Hematopoietic multipotent progenitor cell treated with erythropoietin and hydrocortisone succinate and interleukin-3 and kit ligand, for 4 days (in vitro differentiated cells): ENCODE results near the gene TMEM79.

Source experiments
- DNase-seq: peaks from one replicate; pipeline ENCODE4 v3.0.0-alpha.2; 2015

TMEM79 gene

DNA sequence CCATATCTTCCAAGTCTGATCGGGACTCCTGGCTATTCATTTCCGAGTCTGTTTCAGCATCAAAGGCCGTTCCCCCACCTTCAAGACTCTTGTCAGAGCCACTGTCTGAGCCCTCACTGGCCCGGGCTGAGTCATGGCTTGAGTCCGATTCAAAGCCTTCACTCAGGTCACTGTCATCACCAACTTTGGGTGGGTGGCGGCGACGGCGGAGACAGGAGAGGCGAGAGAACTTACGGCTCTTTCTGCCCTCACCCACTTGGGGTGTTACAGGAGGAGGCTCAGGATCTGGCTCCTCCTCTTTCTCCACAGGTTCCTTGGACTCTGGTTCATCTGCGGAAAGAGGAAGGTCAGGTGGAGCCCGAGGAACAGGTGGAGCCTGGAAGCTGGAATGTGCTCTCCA, 18.1 kb upstream of the TMEM79 start:
- no peak for DNase-seq

DNA sequence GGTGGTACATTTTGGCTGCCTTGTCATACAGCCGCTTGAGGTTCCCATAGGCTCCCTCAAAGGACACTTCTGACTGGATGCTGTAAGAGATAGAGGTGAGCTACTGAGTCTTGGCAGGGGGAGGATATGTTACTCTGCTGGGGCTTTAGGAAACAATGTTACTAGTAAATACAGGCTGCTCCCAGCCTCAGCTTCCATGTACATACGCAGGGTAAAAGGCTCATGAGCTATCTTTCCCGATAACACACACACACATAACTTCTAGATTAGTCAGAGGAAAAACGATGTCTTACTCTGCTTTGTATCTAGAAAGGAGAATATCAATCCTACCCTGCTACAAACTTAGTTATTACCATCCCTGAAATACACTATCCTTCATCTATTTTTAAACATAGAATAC, 15.8 kb upstream of the TMEM79 start:
- DNase-seq: no peak

DNA sequence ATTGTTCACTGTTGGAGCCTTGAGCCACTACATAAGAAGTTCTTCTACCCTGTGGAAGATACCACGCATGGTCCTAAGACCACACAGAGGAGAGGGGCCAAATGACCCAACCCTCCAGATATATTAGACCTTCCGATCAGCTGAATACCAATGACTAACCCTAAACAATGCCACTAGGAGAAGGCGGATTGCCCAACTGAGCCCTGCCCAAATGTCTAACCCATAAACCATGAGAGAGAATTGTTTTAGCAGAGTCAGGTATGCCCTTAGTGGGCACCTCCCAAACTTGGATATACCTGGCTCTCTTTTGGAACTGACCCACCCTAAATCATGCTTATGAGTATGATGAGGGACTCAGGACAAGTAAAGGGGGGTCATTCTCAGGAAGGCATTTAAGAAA, 13.8 kb upstream of the TMEM79 start:
- DNase-seq: no peak

DNA sequence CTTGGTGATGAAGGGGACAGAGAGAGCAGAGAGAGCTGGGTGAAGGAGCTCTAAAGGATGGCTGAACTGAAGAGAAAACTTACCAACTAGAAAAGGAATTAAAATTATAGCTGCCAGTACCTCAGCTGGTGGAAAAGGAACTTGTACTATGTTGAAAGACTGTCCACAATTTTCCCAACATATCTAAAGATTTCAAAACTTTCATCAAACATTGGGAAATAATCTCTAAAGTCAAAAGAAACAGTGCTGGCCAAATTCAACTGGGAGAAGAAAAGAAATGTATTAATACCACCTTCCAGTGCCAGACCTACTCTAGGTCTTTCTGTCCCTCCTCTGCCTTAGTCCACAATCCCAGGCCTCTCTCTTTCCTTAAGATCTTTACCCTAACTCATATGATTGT, 7.6 kb upstream of the TMEM79 start:
- DNase-seq: peak; percentile 59

DNA sequence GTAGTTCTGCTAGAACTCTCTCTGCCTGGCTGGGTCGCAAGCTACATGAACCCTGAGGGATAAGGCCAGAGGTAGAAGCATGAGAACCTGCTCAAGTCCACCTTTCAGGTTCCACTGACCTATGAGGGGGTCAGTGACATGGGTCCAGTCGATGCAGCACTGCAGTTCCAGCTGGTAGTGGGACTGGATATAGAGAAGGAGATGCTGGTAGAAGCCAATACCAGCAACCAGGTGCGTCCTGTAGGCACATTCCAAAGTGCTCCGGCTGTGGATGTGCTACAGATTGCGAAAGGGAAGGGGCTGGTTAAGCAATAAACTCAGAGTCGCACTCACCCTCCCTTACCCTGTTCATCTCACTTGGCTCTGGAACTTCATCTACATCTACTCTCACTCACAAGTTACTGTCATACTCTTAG, 7.2 kb upstream of the TMEM79 start:
- DNase-seq: peak; percentile 58

DNA sequence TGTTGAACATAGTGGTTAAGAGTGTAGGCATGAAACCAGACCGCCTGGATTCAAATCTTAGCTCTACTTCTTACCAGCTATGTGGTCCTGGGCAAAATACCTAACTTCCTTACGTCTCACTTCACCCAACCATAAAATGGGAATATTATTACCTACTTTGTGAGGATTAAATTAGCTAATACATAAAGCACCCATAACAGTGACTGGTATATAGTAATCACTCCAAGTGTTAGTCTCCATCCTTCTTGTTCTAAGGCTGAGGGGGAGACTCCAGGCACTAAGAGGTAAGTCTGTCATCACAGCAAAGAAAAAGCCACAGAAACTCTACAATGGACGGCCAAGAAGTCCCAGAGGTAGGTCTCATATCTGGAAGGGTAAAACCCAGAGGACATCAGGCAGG, 4.3 kb upstream of the TMEM79 start:
- no peak for DNase-seq

DNA sequence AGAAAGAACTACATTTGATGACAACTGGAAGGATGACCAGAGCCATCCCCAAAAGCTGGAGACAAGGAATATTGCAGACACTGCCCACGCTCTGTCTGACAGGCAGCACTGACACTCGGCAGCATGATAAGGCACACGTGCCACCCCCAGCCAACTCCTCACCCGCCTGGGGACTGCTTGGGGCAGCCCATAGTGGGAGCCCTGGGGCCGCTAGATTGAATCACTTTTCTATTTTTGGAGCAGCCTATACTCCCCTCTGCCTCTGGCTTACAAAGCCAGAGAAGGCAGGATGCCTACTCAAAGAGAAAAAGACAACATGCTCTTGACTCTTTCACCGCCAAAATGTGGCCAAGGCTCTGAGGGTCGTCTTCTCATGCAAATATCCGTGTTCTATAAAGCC, 2.8 kb upstream of the TMEM79 start:
- DNase-seq: peak; percentile 89

DNA sequence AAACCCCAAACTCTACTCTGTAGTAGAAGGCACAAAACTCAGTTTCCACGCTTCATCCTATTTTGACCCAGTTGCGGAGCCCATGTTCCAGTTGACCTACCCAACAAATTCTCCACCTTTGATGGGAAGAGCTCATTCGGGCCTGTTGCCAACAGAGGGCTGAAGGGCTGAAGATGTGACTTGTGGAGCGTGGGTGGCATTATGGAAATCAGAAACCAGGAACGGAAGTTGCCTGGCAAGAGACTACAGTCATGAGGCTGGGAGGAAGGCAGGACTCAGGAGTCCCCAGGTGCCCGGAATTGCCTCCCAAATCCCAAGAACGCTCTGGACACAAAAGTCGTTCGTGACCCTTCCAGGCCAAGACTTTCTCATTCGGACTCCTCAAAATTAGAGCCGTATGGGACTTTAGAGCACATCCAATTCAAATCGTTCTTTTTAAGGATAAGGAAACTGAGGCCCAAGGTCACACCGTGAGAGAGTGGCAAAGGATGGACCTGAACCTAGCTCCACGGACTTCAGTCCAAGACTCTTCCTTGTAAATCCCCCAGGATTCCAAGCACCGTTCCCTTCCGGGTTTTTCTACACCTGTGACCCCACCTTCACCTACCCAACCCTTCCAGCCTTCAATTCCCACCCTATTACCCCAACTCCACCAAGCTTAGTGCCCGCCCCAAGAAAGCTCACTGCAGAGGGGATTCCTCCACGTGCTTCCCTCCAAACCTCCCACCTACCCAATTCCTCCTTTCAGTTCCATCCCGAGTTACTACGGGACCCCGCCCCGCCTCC, 2.2 kb upstream of the TMEM79 start:
- DNase-seq: peak; percentile 44

DNA sequence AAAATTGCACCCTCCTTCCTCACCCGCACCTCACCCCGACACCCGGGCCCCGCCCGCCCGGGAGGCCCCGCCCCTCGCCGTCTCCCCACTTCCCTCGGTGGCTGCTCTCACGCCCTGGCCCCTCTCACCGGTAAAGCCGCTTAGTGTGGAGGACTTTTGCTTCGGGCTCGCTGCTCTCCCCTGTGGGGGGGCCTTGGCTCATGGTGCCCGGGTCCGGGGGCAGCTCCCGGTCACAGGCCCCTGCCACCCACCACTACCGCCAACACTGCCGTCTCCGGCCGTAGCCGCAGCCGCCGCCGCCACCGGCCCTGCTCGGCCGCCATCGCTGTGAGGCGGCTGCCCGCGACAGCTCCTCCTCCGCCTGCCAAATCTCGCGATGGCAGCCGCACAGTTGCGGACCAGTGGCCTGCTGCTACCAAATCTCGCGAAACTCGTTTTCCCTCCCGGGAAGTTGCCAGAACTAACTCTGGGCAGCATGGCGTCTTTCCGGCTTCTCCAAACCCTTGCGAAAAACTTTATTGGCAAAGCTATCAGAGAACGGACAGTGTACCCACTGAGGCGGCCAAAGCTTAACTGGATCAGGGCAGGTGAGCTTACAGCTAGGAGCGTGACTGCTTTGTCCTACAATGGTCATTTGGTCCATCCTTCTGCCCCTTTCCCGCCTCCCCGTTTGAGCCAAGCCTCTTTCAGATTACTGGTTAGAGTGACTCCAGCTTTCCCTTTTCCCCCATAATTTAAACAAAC, 1.5 kb upstream of the TMEM79 start, which contains the start of gene SMG5:
SMG5 (minus strand) TSS at position 347 of the 744 bp plus-strand sequence; CDS start at position 202, 145 bp downstream.
- DNase-seq: peak; percentile 99

DNA sequence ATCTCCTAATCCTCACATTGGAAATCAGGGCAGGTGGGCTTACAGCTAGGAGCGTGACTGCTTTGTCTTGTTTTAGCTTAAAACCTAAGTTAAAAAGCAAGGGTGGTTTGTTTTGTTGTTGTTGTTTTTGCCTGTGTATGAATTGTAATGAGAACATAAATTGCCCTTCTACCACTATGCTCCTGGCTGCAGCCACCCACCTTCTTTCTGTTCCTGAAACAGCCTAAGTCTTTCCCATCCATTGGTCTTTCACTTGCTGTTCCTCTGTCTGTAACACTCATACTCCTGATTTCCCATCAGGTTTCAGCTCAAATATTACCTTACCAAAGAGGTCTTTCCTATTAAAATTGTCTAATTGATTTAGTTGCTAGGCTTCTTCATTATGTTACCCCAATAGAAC, 604 bp upstream of the TMEM79 start:
- DNase-seq: no peak

DNA sequence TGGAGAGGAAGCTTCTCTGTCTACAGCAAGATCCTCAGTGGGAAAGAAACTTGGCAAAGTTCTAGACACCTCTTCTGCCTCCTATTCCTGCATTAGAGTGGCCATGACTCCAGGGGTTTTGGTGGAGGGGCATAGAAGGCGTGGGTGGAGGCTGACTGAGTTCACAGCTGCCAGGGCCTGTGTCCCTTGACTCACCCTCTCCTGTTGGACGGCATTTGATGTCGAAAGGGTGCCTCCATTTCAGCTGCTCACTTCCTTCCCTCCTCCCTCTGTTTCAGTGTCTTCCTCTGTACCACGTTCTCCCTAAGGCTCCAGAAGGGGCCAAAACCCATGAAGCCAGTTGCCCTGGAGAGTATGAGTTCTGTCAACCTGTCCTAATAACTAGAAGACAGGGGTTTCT, 632 bp downstream of the TMEM79 start:
- DNase-seq: no peak

DNA sequence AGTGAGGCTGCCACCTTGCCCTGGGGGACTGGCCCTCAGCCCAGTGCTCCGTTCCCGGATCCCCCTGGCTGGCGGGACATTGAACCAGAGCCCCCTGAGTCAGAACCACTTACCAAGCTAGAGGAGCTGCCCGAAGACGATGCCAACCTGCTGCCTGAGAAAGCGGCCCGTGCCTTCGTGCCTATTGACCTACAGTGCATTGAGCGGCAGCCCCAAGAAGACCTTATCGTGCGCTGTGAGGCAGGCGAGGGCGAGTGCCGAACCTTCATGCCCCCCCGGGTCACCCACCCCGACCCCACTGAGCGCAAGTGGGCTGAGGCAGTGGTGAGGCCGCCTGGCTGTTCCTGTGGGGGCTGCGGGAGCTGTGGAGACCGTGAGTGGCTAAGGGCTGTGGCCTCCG, 1.3 kb downstream of the TMEM79 start:
- no peak for DNase-seq

DNA sequence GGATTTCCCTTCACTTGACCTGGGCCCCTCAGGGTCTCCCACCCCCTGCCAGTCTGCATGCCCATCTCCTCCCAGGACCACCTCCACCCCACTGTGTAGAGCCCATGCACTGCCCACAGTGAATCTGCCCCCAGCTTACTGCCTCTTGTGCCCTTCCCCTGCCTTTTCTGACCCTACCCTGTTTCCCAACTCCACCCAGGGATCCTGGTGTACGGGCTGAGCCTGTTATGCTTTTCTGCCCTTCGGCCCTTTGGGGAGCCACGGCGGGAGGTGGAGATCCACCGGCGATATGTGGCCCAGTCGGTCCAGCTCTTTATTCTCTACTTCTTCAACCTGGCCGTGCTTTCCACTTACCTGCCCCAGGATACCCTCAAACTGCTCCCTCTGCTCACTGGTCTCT, 1.9 kb downstream of the TMEM79 start:
- DNase-seq: no peak

DNA sequence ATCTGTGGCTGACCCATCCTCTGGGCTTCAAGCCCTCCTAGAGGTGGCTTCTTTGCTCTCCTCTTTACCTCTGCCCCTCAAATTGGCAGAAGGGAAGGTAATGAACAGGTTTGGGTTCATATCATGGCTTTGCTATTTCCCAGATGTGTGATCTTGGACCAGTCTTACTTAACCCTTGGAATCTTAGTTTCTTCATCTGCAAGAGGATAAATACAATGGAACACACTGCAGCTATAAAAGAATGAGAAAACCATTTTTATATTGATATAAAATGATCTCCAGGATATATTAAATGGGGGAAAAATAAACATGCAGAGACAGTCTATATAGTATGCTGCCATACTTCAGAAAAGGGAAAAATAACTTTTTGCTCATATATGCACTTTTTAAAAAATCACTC, 5.7 kb downstream of the TMEM79 start:
- no peak for DNase-seq

DNA sequence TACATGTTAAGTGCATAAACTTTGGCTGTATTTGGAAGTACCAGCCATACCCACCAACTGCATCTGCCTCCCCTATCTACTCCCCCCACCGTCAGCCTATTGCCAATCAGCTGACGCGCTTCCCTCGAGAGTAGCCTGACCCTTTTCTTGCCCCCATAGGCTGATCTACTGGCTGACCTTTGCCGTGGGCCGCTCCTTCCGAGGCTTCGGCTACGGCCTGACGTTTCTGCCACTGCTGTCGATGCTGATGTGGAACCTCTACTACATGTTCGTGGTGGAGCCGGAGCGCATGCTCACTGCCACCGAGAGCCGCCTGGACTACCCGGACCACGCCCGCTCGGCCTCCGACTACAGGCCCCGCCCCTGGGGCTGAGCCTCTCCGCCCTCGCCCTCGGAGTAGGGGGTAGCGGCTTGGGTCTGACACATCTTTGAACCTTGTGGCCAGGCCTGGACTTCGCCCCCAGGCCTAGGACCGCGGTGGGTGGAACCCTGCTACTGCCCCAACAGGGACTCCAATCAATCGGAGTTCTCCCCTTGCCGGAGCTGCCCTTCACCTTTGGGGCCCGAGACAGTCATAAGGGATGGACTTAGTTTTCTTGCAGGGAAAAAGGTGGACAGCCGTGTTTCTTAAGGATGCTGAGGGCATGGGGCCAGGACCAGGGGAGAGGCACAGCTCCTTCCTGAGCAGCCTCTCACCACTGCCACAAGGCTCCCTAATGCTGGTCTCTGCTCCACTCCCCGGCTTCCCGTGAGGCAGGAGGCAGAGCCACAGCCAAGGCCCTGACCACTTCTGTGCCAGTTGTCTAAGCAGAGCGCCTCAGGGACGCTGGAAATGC, 7.3 kb downstream of the TMEM79 start:
- peak; percentile 91 for DNase-seq

DNA sequence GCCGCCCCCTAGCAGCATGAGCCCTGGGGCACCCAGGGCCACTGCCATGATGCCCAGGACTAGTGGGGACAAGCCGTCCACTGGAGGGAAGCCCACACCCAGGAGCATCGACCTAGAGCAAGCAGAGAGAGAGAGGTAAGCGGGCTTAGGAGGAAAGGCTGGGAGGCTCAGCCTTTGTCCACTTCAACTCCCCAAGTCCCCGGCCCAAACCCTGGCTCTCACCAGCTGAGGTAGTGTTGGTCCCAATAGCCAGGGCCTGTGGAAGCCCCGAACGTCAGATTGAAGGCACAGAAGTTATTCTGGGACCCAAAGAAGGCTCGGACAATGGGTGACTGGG, 8.9 kb downstream of the TMEM79 start:
- no peak for DNase-seq

DNA sequence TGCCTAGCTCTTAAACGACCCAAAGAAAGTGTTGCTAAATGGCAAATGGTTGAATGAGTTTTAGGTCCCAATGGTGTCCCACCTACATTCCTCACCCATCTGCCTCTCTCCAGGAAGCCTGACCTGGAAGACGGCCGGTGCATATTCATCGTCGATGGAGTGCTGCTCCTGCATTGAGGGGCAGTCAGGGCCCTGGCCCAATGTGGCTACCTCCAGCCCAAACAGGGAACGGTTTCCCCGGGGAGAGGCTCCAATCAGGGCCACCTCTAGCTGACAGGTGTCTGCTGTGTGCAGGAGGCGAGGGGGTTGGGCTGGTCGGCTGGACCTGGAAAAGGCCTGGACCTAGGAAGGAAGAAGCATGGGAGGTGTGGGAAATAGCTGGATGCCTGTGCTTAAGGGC, 9.8 kb downstream of the TMEM79 start:
- DNase-seq: no peak

DNA sequence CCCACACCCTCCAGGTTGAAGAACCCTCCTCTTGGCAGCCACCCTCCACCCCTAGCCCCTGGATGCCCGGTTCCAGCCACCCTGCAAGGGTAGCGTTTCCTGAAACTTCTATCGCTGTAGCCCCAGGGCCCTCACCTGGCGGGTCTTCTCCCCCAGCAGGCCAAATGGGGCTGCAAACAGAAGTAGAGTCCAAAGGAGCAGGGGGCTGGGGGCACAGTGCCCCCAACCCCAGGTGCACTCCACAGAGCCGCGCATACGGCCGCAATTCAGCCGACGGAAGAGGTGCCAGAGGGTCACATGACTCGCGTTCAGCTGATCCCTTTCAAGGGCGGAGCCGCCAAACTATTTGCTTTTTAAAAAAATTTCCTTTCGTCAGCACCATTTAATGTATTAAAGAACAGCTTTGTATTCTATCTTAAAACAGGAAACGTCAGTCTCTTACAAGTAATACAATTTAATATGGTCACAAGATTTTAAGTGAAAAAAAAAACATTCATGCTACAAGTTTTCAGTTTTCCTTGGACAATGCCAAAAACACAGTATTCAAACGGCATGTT, 11.3 kb downstream of the TMEM79 start, which contains the start of gene GLMP:
GLMP (minus strand) TSS at position 289 of the 557 bp plus-strand sequence; CDS start at position 255, 34 bp downstream.
- peak; percentile 86 for DNase-seq

DNA sequence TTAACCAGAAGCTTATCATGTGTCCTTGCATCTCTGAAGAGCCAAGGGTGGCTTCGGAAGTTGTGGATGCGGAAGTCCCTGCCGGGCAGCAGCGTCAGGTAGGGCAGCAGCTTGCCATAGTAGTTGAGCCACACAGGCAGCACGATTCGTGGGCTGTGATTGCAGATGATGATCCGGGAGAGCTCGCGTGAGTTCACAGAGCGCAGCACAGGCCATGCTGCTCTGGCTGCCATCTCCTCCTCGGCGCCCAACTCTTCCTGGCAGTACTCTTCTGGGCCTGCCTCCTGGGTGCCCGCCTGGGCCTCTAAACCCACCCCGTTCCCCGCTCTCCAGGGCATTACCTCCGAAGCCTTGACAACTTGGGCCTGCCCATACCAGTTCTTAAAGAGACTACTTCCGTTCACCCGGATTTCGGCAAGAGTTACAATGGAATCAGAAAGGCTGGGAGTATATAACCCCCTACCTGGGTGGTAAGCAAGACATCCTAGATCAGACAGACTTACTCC, 14.8 kb downstream of the TMEM79 start, which contains the start of gene VHLL:
VHLL (minus strand) TSS at position 456 of the 506 bp plus-strand sequence; CDS start at position 338, 118 bp downstream.
- no peak for DNase-seq

DNA sequence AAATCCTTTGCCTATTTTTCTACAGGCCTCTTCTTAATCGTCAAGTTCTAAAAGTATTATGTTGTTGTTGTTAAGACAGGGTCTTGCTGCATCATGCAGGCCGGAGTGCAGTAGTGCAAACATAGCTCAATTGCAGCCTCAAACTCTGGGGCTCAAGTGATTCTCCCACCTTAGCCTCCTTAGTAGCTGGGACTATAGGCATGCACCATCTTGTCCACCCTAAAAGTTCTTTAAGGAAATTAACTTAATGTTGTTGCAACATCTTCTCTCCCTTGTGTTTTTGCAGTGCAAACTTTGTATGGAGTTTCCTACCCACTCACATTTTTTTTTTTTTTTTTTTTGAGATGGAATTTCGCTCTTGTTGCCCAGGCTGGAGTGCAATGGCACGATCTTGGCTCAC, 19.1 kb downstream of the TMEM79 start:
- DNase-seq: no peak

DNA sequence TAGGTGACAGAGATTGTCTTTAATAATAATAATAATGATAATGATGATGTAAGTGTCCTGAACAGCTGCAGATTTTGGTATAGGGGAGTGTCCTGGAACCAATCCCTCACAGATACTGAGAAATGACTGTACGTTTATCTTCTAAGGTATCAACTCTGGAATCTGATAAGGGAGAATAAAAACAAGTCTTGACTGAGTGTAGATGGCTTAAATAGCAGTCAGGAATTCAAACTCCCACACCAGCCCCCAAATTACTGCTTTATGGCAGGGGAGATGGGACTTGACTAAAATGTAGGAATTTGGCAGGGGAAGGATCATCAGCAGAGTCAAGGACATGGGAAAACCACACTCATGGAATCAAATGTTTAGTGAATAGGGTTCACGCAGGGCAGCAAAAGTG, 21.1 kb downstream of the TMEM79 start:
- DNase-seq: no peak

DNA sequence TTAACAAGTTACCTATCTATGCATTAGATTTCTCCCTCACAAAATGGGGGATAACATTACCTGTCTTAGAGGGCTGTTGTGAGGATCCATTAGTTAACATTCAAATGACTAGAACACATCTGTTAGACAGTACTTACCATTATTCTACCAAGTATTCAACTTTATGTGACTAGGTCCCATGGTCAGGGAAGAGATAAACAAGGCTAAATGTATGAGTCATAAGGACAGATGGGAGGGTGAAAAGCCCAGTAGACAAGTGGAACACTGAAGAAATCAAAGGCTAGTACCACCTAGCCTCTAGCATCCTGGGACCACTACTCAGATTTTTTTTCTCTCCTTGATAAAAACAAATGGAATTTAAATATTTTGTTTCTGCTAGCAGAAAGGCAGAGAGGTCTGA, 24.0 kb downstream of the TMEM79 start:
- no peak for DNase-seq

DNA sequence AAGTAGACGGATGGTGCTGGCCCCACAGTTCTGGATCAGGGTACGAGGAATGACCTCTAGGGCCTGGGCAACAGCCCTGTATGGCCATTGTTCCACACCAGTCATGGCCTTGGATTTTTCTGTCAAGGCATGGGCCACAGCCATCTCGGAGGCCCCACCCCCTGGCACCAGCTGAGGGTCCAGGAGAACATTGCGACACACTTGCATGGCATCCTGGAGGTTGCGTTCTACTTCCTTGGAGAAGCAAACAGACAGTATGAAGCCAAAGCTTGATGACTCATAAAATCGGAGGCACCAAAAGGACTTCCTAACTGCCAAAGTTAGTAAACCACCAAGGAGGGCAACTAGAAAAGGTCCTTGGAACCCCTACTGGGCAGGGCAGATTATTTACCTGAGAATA, 26.8 kb downstream of the TMEM79 start:
- DNase-seq: peak; percentile 27
